ENCODE data around the gene VAT1.

VAT1 gene

GRCh38 chr17:43019418-43019817, 2.8 kb downstream of the VAT1 start:
- H3K36me3 ChIP-seq (ENCODE audit: control insufficient read depth, insufficient read depth, low read length): peaks cover 2% of the 10 kb centered on the region
- no peaks in the 10 kb centered on the region for H3K27me3 ChIP-seq (replicated peaks; ENCODE audit: control insufficient read depth, insufficient read depth, low read length)
- no peak for DNase-seq (ENCODE audit: extremely low read depth, insufficient read length)
- H3K4me3 ChIP-seq (replicated peaks; ENCODE audit: low read depth, low read length): no peak overlapping the region
- TF ChIP-seq CTCF (IDR thresholded peaks at IDR 0.05; ENCODE audit: insufficient read depth, low read length, poor library complexity, severe bottlenecking): no peak

GRCh38 chr17:43018932-43019331, 3.3 kb downstream of the VAT1 start:
- no peak overlapping the region for H3K4me3 ChIP-seq (replicated peaks; ENCODE audit: low read depth, low read length)
- no peaks in the 10 kb centered on the region for H3K27me3 ChIP-seq (replicated peaks; ENCODE audit: control insufficient read depth, insufficient read depth, low read length)
- TF ChIP-seq CTCF (IDR thresholded peaks at IDR 0.05; ENCODE audit: insufficient read depth, low read length, poor library complexity, severe bottlenecking): no peak
- H3K36me3 ChIP-seq (ENCODE audit: control insufficient read depth, insufficient read depth, low read length): peaks cover 5% of the 10 kb centered on the region
- no peak for DNase-seq (ENCODE audit: extremely low read depth, insufficient read length)

GRCh38 chr17:43018008-43018853, 4.0 kb downstream of the VAT1 start:
- no peak for DNase-seq (ENCODE audit: extremely low read depth, insufficient read length)
- H3K36me3 ChIP-seq (ENCODE audit: control insufficient read depth, insufficient read depth, low read length): peaks cover 11% of the 10 kb centered on the region

GRCh38 chr17:43016216-43016615, 6.0 kb downstream of the VAT1 start:
- Histone ChIP-seq H3K27me3 (replicated peaks; ENCODE audit: control insufficient read depth, insufficient read depth, low read length) (no peaks in the 10 kb centered on the region), H3K36me3 (ENCODE audit: control insufficient read depth, insufficient read depth, low read length) (peaks cover 18% of the 10 kb centered on the region), H3K4me3 (replicated peaks; ENCODE audit: low read depth, low read length) (no peak overlapping the region)
- no peak for DNase-seq (ENCODE audit: extremely low read depth, insufficient read length)
- no peak for TF ChIP-seq CTCF (IDR thresholded peaks at IDR 0.05; ENCODE audit: insufficient read depth, low read length, poor library complexity, severe bottlenecking)

More at GRCh38 chr17:43018008-43018853, 4.0 kb downstream of the VAT1 start:
- TF ChIP-seq CTCF (IDR thresholded peaks at IDR 0.05; ENCODE audit: insufficient read depth, low read length, poor library complexity, severe bottlenecking): no peak
- Histone ChIP-seq H3K4me3 (replicated peaks; ENCODE audit: low read depth, low read length) (no peak overlapping the region), H3K27me3 (replicated peaks; ENCODE audit: control insufficient read depth, insufficient read depth, low read length) (no peaks in the 10 kb centered on the region)

GRCh38 chr17:43015579-43015978, 6.6 kb downstream of the VAT1 start:
- no peak for DNase-seq (ENCODE audit: extremely low read depth, insufficient read length)
- TF ChIP-seq CTCF (IDR thresholded peaks at IDR 0.05; ENCODE audit: insufficient read depth, low read length, poor library complexity, severe bottlenecking): no peak
- H3K36me3 ChIP-seq (ENCODE audit: control insufficient read depth, insufficient read depth, low read length): peaks cover 21% of the 10 kb centered on the region
- H3K4me3 ChIP-seq (replicated peaks; ENCODE audit: low read depth, low read length): no peak overlapping the region
- H3K27me3 ChIP-seq (replicated peaks; ENCODE audit: control insufficient read depth, insufficient read depth, low read length): no peaks in the 10 kb centered on the region
